Measurements from ENCODE around the gene LACTB. TPM values are rescaled to one million over a fixed set of nuclear protein-coding genes. Genes with fewer than 3 reads are reported as not detected.
A peak's percentile ranks its signal among the peaks of the same experiment; 100 is the strongest.

The LACTB gene
- total RNA-seq, 3 donors from 2014 or later (not counting 1 experiment from before 2014, with no cell fraction given): 17.1 to 29.1 (median 26.4) TPM

DNA sequence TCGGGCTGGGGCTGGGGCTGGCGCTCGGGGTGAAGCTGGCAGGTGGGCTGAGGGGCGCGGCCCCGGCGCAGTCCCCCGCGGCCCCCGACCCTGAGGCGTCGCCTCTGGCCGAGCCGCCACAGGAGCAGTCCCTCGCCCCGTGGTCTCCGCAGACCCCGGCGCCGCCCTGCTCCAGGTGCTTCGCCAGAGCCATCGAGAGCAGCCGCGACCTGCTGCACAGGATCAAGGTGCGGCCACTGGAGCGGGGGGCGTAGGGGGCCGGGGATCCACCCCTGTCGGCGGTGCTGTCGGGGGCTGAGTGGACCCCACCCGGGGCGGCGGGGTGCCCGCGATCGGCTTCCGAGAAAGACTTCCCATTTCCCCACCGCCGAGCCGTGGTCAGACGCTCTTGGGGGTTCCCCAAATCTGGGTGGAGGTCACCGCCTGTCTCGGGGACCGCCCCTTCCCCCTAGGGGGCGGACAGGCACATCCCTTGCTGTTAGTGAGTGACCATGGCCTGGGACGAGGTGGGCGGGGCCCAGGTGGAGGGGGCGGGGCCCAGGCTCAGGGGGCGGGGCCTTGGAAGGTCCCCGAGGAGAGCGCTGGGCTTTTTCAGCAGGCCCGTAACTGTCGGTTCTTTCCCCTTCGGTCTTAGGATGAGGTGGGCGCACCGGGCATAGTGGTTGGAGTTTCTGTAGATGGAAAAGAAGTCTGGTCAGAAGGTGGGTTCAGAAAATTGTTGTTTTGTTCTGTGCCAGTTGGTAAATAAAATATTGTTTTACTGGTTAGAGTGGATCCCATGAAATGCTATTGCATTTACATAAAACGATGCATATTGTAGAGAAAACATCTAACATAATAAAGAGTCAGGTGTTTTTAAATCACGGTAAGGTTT, 578 bp downstream of the LACTB start:
- TF ChIP-seq, protein P1, sequence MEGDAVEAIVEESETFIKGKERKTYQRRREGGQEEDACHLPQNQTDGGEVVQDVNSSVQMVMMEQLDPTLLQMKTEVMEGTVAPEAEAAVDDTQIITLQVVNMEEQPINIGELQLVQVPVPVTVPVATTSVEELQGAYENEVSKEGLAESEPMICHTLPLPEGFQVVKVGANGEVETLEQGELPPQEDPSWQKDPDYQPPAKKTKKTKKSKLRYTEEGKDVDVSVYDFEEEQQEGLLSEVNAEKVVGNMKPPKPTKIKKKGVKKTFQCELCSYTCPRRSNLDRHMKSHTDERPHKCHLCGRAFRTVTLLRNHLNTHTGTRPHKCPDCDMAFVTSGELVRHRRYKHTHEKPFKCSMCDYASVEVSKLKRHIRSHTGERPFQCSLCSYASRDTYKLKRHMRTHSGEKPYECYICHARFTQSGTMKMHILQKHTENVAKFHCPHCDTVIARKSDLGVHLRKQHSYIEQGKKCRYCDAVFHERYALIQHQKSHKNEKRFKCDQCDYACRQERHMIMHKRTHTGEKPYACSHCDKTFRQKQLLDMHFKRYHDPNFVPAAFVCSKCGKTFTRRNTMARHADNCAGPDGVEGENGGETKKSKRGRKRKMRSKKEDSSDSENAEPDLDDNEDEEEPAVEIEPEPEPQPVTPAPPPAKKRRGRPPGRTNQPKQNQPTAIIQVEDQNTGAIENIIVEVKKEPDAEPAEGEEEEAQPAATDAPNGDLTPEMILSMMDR (IDR thresholded peaks at IDR 0.05): no peak
- Mint-ChIP-seq H3K9me3 (peaks cover 0 to 3% of the 10 kb centered on the region in 2 donors), H3K4me3 (peak overlapping the region; percentile 90), H3K4me1 (peaks cover 12 to 19% of the 10 kb centered on the region in 2 donors), H3K27ac (peak overlapping the region; percentile 83 to 87), H3K27me3 (ENCODE audit: low read depth in 2 of 2) (no peaks in the 10 kb centered on the region), H3K36me3 (peaks cover 15% of the 10 kb centered on the region)
- Histone ChIP-seq H3K27me3 (ENCODE audit: control insufficient read depth, insufficient read depth, low read length) (no peaks in the 10 kb centered on the region), H3K27ac (ENCODE audit: low read length) (peak overlapping the region; percentile 93), H3K4me3 (ENCODE audit: low read length) (peak overlapping the region; percentile 96), H3K4me1 (ENCODE audit: control insufficient read depth, insufficient read depth, low read length) (peaks cover 4% of the 10 kb centered on the region), H3K36me3 (ENCODE audit: control insufficient read depth, insufficient read depth, low read length) (peaks cover 8% of the 10 kb centered on the region), H3K9me3 (ENCODE audit: control insufficient read depth, insufficient read depth, low read length) (peaks cover 10% of the 10 kb centered on the region)
- under 1% methylated on average over 57 of the region's 59 CpGs for WGBS (ENCODE audit: insufficient coverage)
- intact Hi-C loops (cut with micrococcal nuclease): loop anchor here (5.0 kb wide), 2 partner anchors 35 to 70 kb away; partner anchors contain the start of gene RPS27L
- DNase-seq: peak; percentile 82 to 90
- ATAC-seq: peak; percentile 88 to 97 (median 90)

DNA sequence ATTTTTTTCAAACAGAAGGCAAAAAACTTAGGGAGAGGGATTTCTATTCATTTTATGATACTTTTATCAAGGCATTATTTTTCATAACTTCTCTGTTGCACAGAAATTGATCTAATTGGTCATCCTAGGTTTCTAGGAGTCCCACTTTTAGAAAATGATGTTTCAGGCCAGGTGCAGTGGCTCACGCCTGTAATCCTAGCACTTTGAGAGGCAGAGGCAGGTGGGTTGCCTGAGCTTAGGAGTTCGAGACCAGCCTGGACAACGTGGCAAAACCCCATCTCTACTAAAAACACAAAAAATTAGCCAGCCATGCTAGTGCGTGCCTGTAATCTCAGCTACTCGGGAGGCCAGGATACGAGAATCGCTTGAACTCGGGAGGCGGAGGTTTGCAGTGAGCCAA, 2.8 kb downstream of the LACTB start:
- Mint-ChIP-seq H3K4me3 (no peak overlapping the region), H3K4me1 (peaks cover 12 to 19% of the 10 kb centered on the region in 2 donors), H3K27me3 (ENCODE audit: low read depth in 2 of 2) (no peaks in the 10 kb centered on the region), H3K9me3 (peaks cover 0 to 3% of the 10 kb centered on the region in 2 donors), H3K36me3 (peaks cover 18% of the 10 kb centered on the region), H3K27ac (no peak overlapping the region)
- TF ChIP-seq, protein P1 (IDR thresholded peaks at IDR 0.05): no peak
- no peaks in the 10 kb centered on the region for H3K27me3 ChIP-seq (ENCODE audit: control insufficient read depth, insufficient read depth, low read length)
- no peak overlapping the region for H3K27ac ChIP-seq (ENCODE audit: low read length)
- no peak for ATAC-seq
- H3K9me3 ChIP-seq (ENCODE audit: control insufficient read depth, insufficient read depth, low read length): peaks cover 6% of the 10 kb centered on the region
- H3K36me3 ChIP-seq (ENCODE audit: control insufficient read depth, insufficient read depth, low read length): peaks cover 26% of the 10 kb centered on the region
- peaks cover 4% of the 10 kb centered on the region for H3K4me1 ChIP-seq (ENCODE audit: control insufficient read depth, insufficient read depth, low read length)
- no peak overlapping the region for H3K4me3 ChIP-seq (ENCODE audit: low read length)
- 97% methylated on average over 9 of the region's 9 CpGs for WGBS (ENCODE audit: insufficient coverage)
- DNase-seq: no peak
- intact Hi-C loops (cut with micrococcal nuclease): loop anchor here (5.0 kb wide), 2 partner anchors 33 to 68 kb away; partner anchors contain the start of gene RPS27L

DNA sequence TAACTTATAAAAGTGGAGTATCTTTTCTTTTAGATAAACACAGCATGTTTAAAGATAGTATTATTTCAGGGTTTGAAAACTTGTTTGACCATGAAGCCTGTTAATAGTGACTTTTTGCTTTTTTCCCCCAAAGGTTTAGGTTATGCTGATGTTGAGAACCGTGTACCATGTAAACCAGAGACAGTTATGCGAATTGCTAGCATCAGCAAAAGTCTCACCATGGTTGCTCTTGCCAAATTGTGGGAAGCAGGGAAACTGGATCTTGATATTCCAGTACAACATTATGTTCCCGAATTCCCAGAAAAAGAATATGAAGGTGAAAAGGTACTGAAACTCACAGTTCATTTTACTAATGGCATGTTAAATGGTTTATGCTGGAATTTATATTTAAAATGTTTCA, 5.1 kb downstream of the LACTB start:
- ATAC-seq (no peak), DNase-seq (no peak)
- Mint-ChIP-seq H3K27ac (no peak overlapping the region), H3K9me3 (no peaks in the 10 kb centered on the region), H3K4me1 (peaks cover 6 to 10% of the 10 kb centered on the region in 2 donors), H3K27me3 (ENCODE audit: low read depth in 2 of 2) (no peaks in the 10 kb centered on the region), H3K36me3 (peaks cover 9% of the 10 kb centered on the region), H3K4me3 (no peak overlapping the region)
- WGBS (ENCODE audit: insufficient coverage): 93% methylated on average over 2 of the region's 3 CpGs
- Histone ChIP-seq H3K9me3 (ENCODE audit: control insufficient read depth, insufficient read depth, low read length) (no peaks in the 10 kb centered on the region), H3K36me3 (ENCODE audit: control insufficient read depth, insufficient read depth, low read length) (peaks cover 33% of the 10 kb centered on the region), H3K4me3 (ENCODE audit: low read length) (no peak overlapping the region), H3K27me3 (ENCODE audit: control insufficient read depth, insufficient read depth, low read length) (no peaks in the 10 kb centered on the region), H3K4me1 (ENCODE audit: control insufficient read depth, insufficient read depth, low read length) (no peaks in the 10 kb centered on the region), H3K27ac (ENCODE audit: low read length) (no peak overlapping the region)
- intact Hi-C loops (cut with micrococcal nuclease): no loop called here
- TF ChIP-seq, protein P1 (IDR thresholded peaks at IDR 0.05): no peak
